ENCODE data around the gene HOXB1.

GRCh38 chr17:48499735-48500434 lies 30.9 kb downstream of the HOXB1 start:
- no peak for TF ChIP-seq YY1 (IDR thresholded peaks at IDR 0.05; ENCODE audit: insufficient read depth, insufficient read length)
- TF ChIP-seq ZNF274 (IDR thresholded peaks at IDR 0.05; ENCODE audit: low read depth, low read length), result no peak

Measured in NT2/D1 (cell line).